Endodermal cell (in vitro differentiated cells): ENCODE results near the gene OSER1. TPM values are rescaled to one million over a fixed set of nuclear protein-coding genes. Genes with fewer than 3 reads are reported as not detected.

ENCODE experiments used
- DNase-seq: peaks from one replicate; pipeline ENCODE4 v3.0.0-alpha.2; 2017
- H3K27ac ChIP-seq: 2 replicates; pipeline ENCODE4 v1.5.1; 2013; ENCODE audit warnings: mild to moderate bottlenecking, low read depth, low read length, moderate library complexity
- H3K27me3 ChIP-seq: 2 replicates; pipeline ENCODE4 v1.6.1; 2013; ENCODE audit warnings: mild to moderate bottlenecking, low read length, moderate library complexity; ENCODE audit not compliant: insufficient read depth, control insufficient read depth, poor library complexity, severe bottlenecking
- H3K36me3 ChIP-seq: 2 replicates; pipeline ENCODE4 v1.7.0; 2013; ENCODE audit warnings: mild to moderate bottlenecking, low read length, moderate library complexity; ENCODE audit not compliant: control insufficient read depth, insufficient read depth
- H3K4me1 ChIP-seq: one replicate; pipeline ENCODE4 v1.7.0; 2013; ENCODE audit warnings: low read length; ENCODE audit not compliant: control insufficient read depth, insufficient read depth
- H3K4me3 ChIP-seq: 2 replicates; pipeline ENCODE4 v1.5.1; 2013; ENCODE audit warnings: mild to moderate bottlenecking, low read length, moderate library complexity
- H3K9ac ChIP-seq: 2 replicates; pipeline ENCODE4 v1.6.1; 2013; ENCODE audit warnings: mild to moderate bottlenecking, low read length, moderate library complexity; ENCODE audit not compliant: poor library complexity, severe bottlenecking; ENCODE audit errors: extremely low read depth
- H3K9me3 ChIP-seq: 2 replicates; pipeline ENCODE4 v1.6.1; 2013; ENCODE audit warnings: mild to moderate bottlenecking, low read length, moderate library complexity; ENCODE audit not compliant: control insufficient read depth
- H3K27ac Mint-ChIP-seq: 2 replicates; pipeline ENCODE4 v1.8.0; 2020; ENCODE audit warnings: mixed read lengths
- H3K27me3 Mint-ChIP-seq: 2 replicates; pipeline ENCODE4 v1.8.0; 2021; ENCODE audit warnings: mild to moderate bottlenecking, mixed read lengths; ENCODE audit not compliant: insufficient read depth
- H3K36me3 Mint-ChIP-seq: 2 replicates; pipeline ENCODE4 v1.8.0; 2020; ENCODE audit warnings: low read depth, mixed read lengths
- H3K4me1 Mint-ChIP-seq: 2 replicates; pipeline ENCODE4 v1.8.0; 2020; ENCODE audit warnings: mixed read lengths
- H3K4me3 Mint-ChIP-seq: 2 replicates; pipeline ENCODE4 v1.8.0; 2020; ENCODE audit warnings: mild to moderate bottlenecking, moderate library complexity, mixed read lengths
- H3K9me3 Mint-ChIP-seq: 2 replicates; pipeline ENCODE4 v1.8.0; 2020; ENCODE audit warnings: mild to moderate bottlenecking, mixed read lengths
- WGBS, 2 experiments: methylation state at CpG; one replicate each; pipeline versions ENCODE4 v1.1.5 to v1.1.7; 2013; ENCODE audit warnings: missing lambda C conversion rate in 2 of 2, mixed read lengths in 1 of 2; ENCODE audit not compliant: insufficient coverage in 1 of 2, insufficient read length in 1 of 2; 5-methylcytosine and 5-hydroxymethylcytosine counted together
- total RNA-seq, 2 donors: library from RNA; stranded (reverse); fragmentation: NEBNext Ultra II Directional in 1 of 2; extraction: Animal tissue kit (Norgen Biotek cat#: 25700) in 1 of 2; gene quantifications; 2 replicates in 1 of 2; 3 replicates in 1 of 2; pipeline ENCODE4 v1.2.1, GENCODE V29; 2021
- TF ChIP-seq, protein P1 (sequence below): fragments of 200-600 bp; sonication (generic); conservative IDR thresholded peaks from 2 replicates; pipeline ENCODE4 v1.5.0; 2021; ENCODE audit warnings: antibody characterized with exemption, mild to moderate bottlenecking

OSER1 gene
- total RNA-seq, 2 donors from 2014 or later = 34.2 to 38.7 TPM

DNA sequence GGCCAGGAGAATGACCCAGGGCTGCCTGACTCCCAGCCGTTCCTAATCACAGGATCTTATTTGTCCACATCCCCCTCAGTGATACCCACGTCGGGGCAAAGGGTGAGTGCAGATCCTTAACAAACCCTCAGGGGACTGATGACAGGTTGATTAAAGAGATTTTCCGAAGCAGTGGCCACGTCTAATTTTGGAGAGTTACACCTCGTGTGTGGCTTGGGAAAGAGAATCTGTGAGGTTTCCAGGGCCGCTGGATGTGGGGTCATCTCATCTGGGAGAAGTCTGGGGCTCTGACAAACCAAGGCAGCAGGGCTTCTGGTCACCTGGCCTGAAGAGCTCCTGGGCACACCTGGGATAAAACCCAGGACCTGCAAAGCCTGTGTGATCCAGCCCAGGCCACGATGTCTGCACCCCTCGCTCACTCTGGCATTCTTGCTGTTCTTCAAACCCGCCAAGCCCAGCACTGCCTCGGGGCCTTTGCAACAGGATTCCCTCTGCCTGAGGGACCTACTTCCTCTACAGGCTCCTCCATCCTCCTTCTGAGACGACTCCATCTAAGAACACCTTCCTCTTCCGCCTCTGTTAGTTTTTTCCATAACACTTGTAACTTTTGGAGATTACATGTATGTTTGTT is 28.3 kb downstream of the OSER1 start:
- Histone ChIP-seq H3K27me3 (no peaks in the 10 kb centered on the region), H3K4me1 (peaks cover under 1% of the 10 kb centered on the region), H3K27ac (no peak overlapping the region), H3K36me3 (no peaks in the 10 kb centered on the region), H3K9ac (no peak overlapping the region), H3K4me3 (no peak overlapping the region), H3K9me3 (no peaks in the 10 kb centered on the region)
- no peak for DNase-seq
- peaks cover 6% of the 10 kb centered on the region for H3K27me3 Mint-ChIP-seq
- H3K4me3 Mint-ChIP-seq = no peak overlapping the region
- H3K36me3 Mint-ChIP-seq = no peaks in the 10 kb centered on the region
- H3K4me1 Mint-ChIP-seq = peaks cover 22% of the 10 kb centered on the region
- no peaks in the 10 kb centered on the region for H3K9me3 Mint-ChIP-seq
- H3K27ac Mint-ChIP-seq = no peak overlapping the region
- 62 to 85% methylated on average over 6 to 12 of the region's 13 CpGs for WGBS, 2 experiments
- TF ChIP-seq, protein P1, sequence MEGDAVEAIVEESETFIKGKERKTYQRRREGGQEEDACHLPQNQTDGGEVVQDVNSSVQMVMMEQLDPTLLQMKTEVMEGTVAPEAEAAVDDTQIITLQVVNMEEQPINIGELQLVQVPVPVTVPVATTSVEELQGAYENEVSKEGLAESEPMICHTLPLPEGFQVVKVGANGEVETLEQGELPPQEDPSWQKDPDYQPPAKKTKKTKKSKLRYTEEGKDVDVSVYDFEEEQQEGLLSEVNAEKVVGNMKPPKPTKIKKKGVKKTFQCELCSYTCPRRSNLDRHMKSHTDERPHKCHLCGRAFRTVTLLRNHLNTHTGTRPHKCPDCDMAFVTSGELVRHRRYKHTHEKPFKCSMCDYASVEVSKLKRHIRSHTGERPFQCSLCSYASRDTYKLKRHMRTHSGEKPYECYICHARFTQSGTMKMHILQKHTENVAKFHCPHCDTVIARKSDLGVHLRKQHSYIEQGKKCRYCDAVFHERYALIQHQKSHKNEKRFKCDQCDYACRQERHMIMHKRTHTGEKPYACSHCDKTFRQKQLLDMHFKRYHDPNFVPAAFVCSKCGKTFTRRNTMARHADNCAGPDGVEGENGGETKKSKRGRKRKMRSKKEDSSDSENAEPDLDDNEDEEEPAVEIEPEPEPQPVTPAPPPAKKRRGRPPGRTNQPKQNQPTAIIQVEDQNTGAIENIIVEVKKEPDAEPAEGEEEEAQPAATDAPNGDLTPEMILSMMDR = no peak

DNA sequence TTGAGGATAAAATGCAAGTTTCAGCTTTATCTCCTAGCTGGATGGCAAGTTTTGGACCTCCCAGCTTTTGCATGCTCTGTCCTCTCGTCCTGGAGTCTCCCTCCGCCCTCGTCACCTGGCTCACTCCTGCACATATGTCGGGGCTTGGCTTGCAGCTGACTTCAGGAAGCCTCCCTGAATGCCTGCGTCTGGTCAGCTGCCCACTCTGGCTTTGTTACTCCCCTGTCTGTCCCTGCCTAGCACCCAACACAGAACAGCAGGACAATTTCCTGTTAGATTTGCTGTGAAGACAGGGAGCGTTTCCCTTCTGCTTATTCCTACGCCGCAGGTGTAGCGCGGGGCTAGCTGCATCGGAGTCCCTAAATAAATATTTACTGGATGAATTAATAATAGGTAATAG is 29.0 kb downstream of the OSER1 start:
- DNase-seq = no peak
- H3K27ac Mint-ChIP-seq = no peak overlapping the region
- H3K27me3 ChIP-seq = no peaks in the 10 kb centered on the region
- H3K27ac ChIP-seq = no peak overlapping the region
- H3K4me3 Mint-ChIP-seq = no peak overlapping the region
- no peak overlapping the region for H3K9ac ChIP-seq
- no peaks in the 10 kb centered on the region for H3K36me3 Mint-ChIP-seq
- no peaks in the 10 kb centered on the region for H3K36me3 ChIP-seq
- no peaks in the 10 kb centered on the region for H3K9me3 Mint-ChIP-seq
- no peaks in the 10 kb centered on the region for H3K4me1 ChIP-seq
- peaks cover 19% of the 10 kb centered on the region for H3K4me1 Mint-ChIP-seq
- H3K4me3 ChIP-seq = no peak overlapping the region
- peaks cover 4% of the 10 kb centered on the region for H3K27me3 Mint-ChIP-seq
- 69 to 77% methylated on average over 3 to 8 of the region's 11 CpGs for WGBS, 2 experiments
- TF ChIP-seq, protein P1 = no peak
- no peaks in the 10 kb centered on the region for H3K9me3 ChIP-seq

DNA sequence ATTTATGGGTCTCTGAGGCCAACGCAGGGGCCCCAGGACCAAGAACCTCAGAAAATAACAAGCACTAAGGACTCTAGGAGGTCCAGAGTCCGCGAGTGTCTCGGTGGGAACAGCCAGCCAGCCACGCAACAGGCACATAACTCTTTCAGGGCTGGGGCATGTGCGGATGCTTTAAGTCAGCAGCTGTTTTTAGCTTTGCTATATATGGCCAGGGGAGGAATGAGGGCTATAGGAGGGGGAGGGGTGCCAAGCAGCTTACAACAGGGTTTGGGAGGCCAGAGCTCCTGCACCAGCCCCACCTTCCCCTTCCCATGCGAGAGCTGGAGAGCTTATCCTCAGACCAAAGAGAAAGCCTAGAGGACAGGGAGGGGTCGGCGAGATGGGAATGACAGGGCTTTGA is 29.8 kb downstream of the OSER1 start:
- H3K4me3 Mint-ChIP-seq = no peak overlapping the region
- no peak overlapping the region for H3K9ac ChIP-seq
- no peaks in the 10 kb centered on the region for H3K36me3 Mint-ChIP-seq
- no peak overlapping the region for H3K4me3 ChIP-seq
- no peaks in the 10 kb centered on the region for H3K27me3 Mint-ChIP-seq
- no peaks in the 10 kb centered on the region for H3K9me3 ChIP-seq
- DNase-seq = peak; percentile 79
- no peaks in the 10 kb centered on the region for H3K27me3 ChIP-seq
- H3K4me1 Mint-ChIP-seq = peaks cover 19% of the 10 kb centered on the region
- H3K9me3 Mint-ChIP-seq = no peaks in the 10 kb centered on the region
- H3K36me3 ChIP-seq = no peaks in the 10 kb centered on the region
- TF ChIP-seq, protein P1 = no peak
- WGBS, 2 experiments = 66 to 100% methylated on average over 1 to 9 of the region's 9 CpGs
- H3K4me1 ChIP-seq = no peaks in the 10 kb centered on the region
- H3K27ac Mint-ChIP-seq = no peak overlapping the region
- peak overlapping the region; percentile 51 for H3K27ac ChIP-seq
